ENCODE results near the gene C2CD3. TPM values are rescaled to one million over a fixed set of nuclear protein-coding genes. Genes with fewer than 3 reads are reported as not detected.

C2CD3 gene
- polyA plus RNA-seq, 3 donors, result 0.87 to 12.1 (median 2.9) TPM

- H3K4me3 Mint-ChIP-seq, result no peak overlapping the region
Observed at GRCh38 chr11:74100735-74101134, 70.1 kb downstream of the C2CD3 start.

DNA sequence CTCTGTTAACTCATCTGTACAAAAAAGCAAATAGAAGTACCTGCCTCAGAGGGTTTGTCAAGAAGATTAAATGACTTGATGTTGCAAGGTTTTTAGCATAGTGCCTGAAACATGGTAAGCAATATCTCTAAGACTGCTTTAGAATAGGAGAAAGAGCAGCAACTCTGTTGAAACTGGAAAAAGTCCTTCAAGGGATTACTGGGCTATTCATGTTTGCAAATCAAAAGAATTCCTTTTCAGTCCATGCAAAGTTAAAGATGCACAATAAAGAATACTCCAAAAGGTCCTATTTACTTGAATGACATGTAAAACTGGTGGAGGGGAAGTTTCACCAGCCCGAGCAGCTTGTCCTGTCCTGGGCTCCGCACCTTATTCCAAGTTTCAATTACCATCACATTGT is 70.6 kb downstream of the C2CD3 start:
- H3K27ac ChIP-seq (ENCODE audit: low read depth in 1 of 2, low read length in 2 of 2), result no peak overlapping the region
- no peak overlapping the region for H3K4me3 Mint-ChIP-seq
- H2AFZ ChIP-seq (ENCODE audit: insufficient read depth, low read depth, low read length, poor library complexity, severe bottlenecking), result no peak overlapping the region
- no peaks in the 10 kb centered on the region for H4K20me1 ChIP-seq (ENCODE audit: insufficient read depth, low read length)
- peaks cover 72 to 75% of the 10 kb centered on the region in 2 donors for H3K36me3 Mint-ChIP-seq
- no peak overlapping the region for H3K4me2 ChIP-seq (replicated peaks; ENCODE audit: extremely low read depth, low read length, poor library complexity, severe bottlenecking)
- TF ChIP-seq, protein P1, sequence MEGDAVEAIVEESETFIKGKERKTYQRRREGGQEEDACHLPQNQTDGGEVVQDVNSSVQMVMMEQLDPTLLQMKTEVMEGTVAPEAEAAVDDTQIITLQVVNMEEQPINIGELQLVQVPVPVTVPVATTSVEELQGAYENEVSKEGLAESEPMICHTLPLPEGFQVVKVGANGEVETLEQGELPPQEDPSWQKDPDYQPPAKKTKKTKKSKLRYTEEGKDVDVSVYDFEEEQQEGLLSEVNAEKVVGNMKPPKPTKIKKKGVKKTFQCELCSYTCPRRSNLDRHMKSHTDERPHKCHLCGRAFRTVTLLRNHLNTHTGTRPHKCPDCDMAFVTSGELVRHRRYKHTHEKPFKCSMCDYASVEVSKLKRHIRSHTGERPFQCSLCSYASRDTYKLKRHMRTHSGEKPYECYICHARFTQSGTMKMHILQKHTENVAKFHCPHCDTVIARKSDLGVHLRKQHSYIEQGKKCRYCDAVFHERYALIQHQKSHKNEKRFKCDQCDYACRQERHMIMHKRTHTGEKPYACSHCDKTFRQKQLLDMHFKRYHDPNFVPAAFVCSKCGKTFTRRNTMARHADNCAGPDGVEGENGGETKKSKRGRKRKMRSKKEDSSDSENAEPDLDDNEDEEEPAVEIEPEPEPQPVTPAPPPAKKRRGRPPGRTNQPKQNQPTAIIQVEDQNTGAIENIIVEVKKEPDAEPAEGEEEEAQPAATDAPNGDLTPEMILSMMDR (IDR thresholded peaks at IDR 0.05), result no peak
- H3K79me2 ChIP-seq (ENCODE audit: insufficient read depth, low read length), result no peaks in the 10 kb centered on the region
- H3K9ac ChIP-seq (ENCODE audit: insufficient read depth, low read length, poor library complexity, severe bottlenecking), result no peak overlapping the region
- H3K27ac Mint-ChIP-seq, result no peak overlapping the region
- no CpG with 5 or more reads among the region's 2 CpGs for WGBS (ENCODE audit: insufficient coverage)
- H3K4me3 ChIP-seq (replicated peaks in 1 of 3; ENCODE audit: low read depth in 2 of 3, low read length in 3 of 3), result no peak overlapping the region
- H3K9me3 Mint-ChIP-seq, result no peaks in the 10 kb centered on the region
- no peak for DNase-seq
- H3K4me1 ChIP-seq (ENCODE audit: control insufficient read depth in 1 of 2, insufficient read depth in 2 of 2, low read length in 2 of 2), result no peaks in the 10 kb centered on the region
- H3K4me1 Mint-ChIP-seq, result no peaks in the 10 kb centered on the region
- no peaks in the 10 kb centered on the region for H3K27me3 ChIP-seq (ENCODE audit: control insufficient read depth in 2 of 2, insufficient read depth in 2 of 2, low read length in 2 of 2)
- no peaks in the 10 kb centered on the region for H3K9me3 ChIP-seq (replicated peaks in 1 of 2; ENCODE audit: control insufficient read depth in 1 of 2, insufficient read depth in 1 of 2, low read length in 2 of 2)
- no peaks in the 10 kb centered on the region for H3K27me3 Mint-ChIP-seq (ENCODE audit: low read depth in 3 of 3)
- intact Hi-C loops (cut with micrococcal nuclease), result no loop called here
- H3K36me3 ChIP-seq (replicated peaks in 1 of 2; ENCODE audit: control insufficient read depth in 1 of 2, insufficient read depth in 2 of 2, low read length in 2 of 2), result peaks cover 49 to 100% of the 10 kb centered on the region in 2 donors

More at GRCh38 chr11:74100735-74101134, 70.1 kb downstream of the C2CD3 start:
- no peak overlapping the region for H2AFZ ChIP-seq (ENCODE audit: insufficient read depth, low read depth, low read length, poor library complexity, severe bottlenecking)
- no peak overlapping the region for H3K4me2 ChIP-seq (replicated peaks; ENCODE audit: extremely low read depth, low read length, poor library complexity, severe bottlenecking)
- WGBS (ENCODE audit: insufficient coverage), result no CpG with 5 or more reads among the region's 1 CpG
- H3K4me1 Mint-ChIP-seq, result no peaks in the 10 kb centered on the region
- H3K27me3 ChIP-seq (ENCODE audit: control insufficient read depth in 2 of 2, insufficient read depth in 2 of 2, low read length in 2 of 2), result no peaks in the 10 kb centered on the region
- peaks cover 54 to 100% of the 10 kb centered on the region in 2 donors for H3K36me3 ChIP-seq (replicated peaks in 1 of 2; ENCODE audit: control insufficient read depth in 1 of 2, insufficient read depth in 2 of 2, low read length in 2 of 2)
- no peaks in the 10 kb centered on the region for H4K20me1 ChIP-seq (ENCODE audit: insufficient read depth, low read length)
- no peaks in the 10 kb centered on the region for H3K79me2 ChIP-seq (ENCODE audit: insufficient read depth, low read length)
- H3K4me3 ChIP-seq (replicated peaks in 1 of 3; ENCODE audit: low read depth in 2 of 3, low read length in 3 of 3), result no peak overlapping the region
- H3K27ac ChIP-seq (ENCODE audit: low read depth in 1 of 2, low read length in 2 of 2), result no peak overlapping the region
- TF ChIP-seq, protein P1 (IDR thresholded peaks at IDR 0.05), result no peak
- no peaks in the 10 kb centered on the region for H3K9me3 ChIP-seq (replicated peaks in 1 of 2; ENCODE audit: control insufficient read depth in 1 of 2, insufficient read depth in 1 of 2, low read length in 2 of 2)
- peaks cover 77 to 80% of the 10 kb centered on the region in 2 donors for H3K36me3 Mint-ChIP-seq
- no peak overlapping the region for H3K27ac Mint-ChIP-seq
- no peaks in the 10 kb centered on the region for H3K9me3 Mint-ChIP-seq
- no peaks in the 10 kb centered on the region for H3K4me1 ChIP-seq (ENCODE audit: control insufficient read depth in 1 of 2, insufficient read depth in 2 of 2, low read length in 2 of 2)
- no peak for DNase-seq
- intact Hi-C loops (cut with micrococcal nuclease), result no loop called here
- no peaks in the 10 kb centered on the region for H3K27me3 Mint-ChIP-seq (ENCODE audit: low read depth in 3 of 3)
- H3K9ac ChIP-seq (ENCODE audit: insufficient read depth, low read length, poor library complexity, severe bottlenecking), result no peak overlapping the region

Measured in CD14-positive monocyte (primary cell).